Retinal pigment epithelial cell (primary cell): Measurements from ENCODE around the gene RAB17.

Source experiments
- DNase-seq: peaks from one replicate; pipeline ENCODE4 v3.0.0-alpha.2; 2010; ENCODE audit warnings: low read depth
- H3K4me3 ChIP-seq: 2 replicates; pipeline ENCODE4 v1.5.1; 2011; ENCODE audit warnings: mild to moderate bottlenecking, low read length, control low read depth, moderate library complexity
- CTCF ChIP-seq: conservative IDR thresholded peaks from 2 replicates; pipeline ENCODE4 v1.5.1; 2011; ENCODE audit warnings: low read depth, low read length, control low read depth, inconsistent platforms

Gene RAB17

DNA sequence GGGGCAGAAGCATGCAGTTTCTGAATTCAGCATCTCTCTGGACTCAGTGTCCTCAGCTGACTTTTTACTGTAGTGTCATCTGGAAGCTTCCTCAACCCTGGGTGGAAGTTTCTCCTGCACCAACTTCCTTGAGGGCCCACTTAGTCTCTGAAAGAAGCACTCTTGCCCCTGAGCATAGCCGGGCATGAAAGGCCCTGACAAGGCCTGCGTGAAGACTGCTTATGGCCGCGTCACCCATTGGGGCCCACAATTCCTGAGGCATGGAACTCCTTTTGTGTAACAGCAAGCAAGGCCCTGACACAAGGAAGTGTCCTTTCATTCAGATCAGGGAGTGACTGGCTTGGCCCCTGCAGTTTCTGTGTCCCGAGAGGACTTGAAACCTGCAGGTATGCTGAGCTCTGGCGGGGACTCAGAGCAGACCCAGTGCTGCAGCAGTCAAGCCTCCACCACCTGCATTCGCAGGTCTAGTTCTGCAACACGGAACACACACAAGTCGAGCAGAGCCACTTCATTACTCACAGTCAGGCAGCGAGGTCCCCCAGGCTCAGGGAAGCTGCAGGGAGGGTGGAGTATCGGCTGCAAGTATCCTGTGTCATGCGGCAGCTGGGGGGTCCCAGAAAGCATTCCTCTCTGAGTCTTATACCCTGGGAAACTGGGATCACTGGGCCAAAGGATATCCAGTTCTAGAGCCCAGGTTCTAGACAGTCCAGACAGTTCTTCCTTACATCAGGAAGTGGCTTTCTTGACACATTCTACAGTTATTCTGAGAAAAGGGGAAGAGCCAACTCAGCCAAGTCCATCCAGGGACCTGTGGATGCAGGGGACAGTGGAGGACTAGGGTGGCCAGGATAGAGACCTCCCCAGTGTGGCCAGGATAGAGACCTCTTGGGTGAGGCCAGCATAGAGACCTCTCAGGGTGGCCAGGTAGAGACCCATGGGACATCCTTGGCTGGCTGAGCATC lies 59.8 kb downstream of the RAB17 start:
- no peak for TF ChIP-seq CTCF
- DNase-seq = no peak
- H3K4me3 ChIP-seq = no peak overlapping the region

- DNase-seq = no peak
- TF ChIP-seq CTCF = no peak
- H3K4me3 ChIP-seq = no peak overlapping the region
Measured at GRCh38 chr2:237529452-237530402, 60.8 kb downstream of the RAB17 start.

- no peak overlapping the region for H3K4me3 ChIP-seq
- no peak for DNase-seq
- TF ChIP-seq CTCF = no peak
Measured at GRCh38 chr2:237527766-237528165, 62.8 kb downstream of the RAB17 start.

GRCh38 chr2:237527233-237527632 lies 63.3 kb downstream of the RAB17 start:
- TF ChIP-seq CTCF = no peak
- no peak for DNase-seq
- H3K4me3 ChIP-seq = no peak overlapping the region

DNA sequence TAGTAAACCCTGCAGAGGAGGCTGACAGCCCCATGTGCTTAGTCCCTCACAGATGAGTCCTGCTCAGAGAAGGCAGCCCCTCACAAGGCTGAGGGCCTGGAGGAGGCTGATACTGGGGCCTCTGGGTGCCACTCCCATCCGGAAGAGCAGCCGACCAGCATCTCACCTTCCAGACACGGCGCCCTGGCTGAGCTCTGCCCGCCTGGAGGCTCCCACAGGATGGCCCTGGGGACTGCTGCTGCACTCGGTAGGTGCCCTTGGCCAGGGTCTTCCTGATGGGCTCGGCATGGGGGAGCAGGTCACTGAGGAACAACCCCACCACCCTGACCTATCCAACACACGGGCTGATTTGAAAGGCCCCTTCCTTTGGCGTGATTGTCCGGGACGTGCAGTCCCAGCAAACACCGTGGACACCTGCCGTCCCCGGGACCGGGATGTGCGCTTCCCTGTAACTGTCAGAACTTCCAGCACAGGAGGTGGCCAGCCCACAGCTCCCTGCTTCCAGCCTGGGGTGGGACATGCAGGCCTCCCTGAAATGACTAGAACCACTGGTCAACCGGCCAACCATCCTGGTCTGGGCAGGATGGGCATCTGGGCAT lies 64.9 kb downstream of the RAB17 start:
- no peak for TF ChIP-seq CTCF
- H3K4me3 ChIP-seq = no peak overlapping the region
- DNase-seq = no peak

DNA sequence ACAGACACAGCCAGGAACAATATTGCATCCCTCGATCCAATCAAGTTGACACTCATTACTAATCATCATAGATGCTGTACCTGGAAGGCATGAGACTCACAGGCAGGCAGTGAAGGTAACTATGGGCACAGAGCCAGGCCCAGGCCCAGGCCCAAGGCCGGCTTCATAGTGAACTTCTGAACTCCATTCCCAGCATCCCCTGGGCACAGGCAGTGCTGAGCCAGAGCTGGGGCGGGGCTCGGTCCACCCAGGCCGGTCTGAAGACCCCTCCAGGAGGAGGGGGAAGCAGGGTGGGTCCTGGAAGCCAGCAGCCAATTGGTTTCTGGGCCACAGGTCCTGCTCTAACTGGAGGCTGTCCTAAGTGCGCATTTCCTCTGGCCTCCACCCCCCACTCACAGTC lies 65.9 kb downstream of the RAB17 start:
- no peak for TF ChIP-seq CTCF
- H3K4me3 ChIP-seq = no peak overlapping the region
- DNase-seq = no peak
